Osteoblast (primary cell): ENCODE results near the gene TUBB2A. TPM values are rescaled to one million over a fixed set of nuclear protein-coding genes. Genes with fewer than 3 reads are reported as not detected.
"Not testable (repeated sequence)": the region's sequence is repeated elsewhere in the genome, so short reads cannot be mapped to it uniquely, and the experiment has no call there.

ENCODE experiments used
- DNase-seq: peaks from one replicate; pipeline ENCODE4 v3.0.0; 2011; ENCODE audit warnings: low spot score, mixed read lengths; ENCODE audit not compliant: insufficient read length; ENCODE audit errors: missing footprints
- H2AFZ ChIP-seq: 2 replicates; pipeline ENCODE4 v1.6.0; 2011; ENCODE audit warnings: mild to moderate bottlenecking, low read length
- H3K27ac ChIP-seq: 2 replicates; pipeline ENCODE4 v1.5.1; 2011; ENCODE audit warnings: mild to moderate bottlenecking, low read depth, low read length, moderate library complexity
- H3K27me3 ChIP-seq: 2 replicates; pipeline ENCODE4 v1.6.0; 2012; ENCODE audit warnings: mild to moderate bottlenecking, control low read depth, inconsistent platforms, low read length, moderate library complexity; ENCODE audit not compliant: insufficient read depth
- H3K36me3 ChIP-seq: 2 replicates; pipeline ENCODE4 v1.5.1; 2011; ENCODE audit warnings: mild to moderate bottlenecking, low read length, control low read depth, moderate library complexity; ENCODE audit not compliant: insufficient read depth
- H3K4me1 ChIP-seq: 2 replicates; pipeline ENCODE4 v1.5.1; 2011; ENCODE audit warnings: mild to moderate bottlenecking, low read length, control low read depth, moderate library complexity; ENCODE audit not compliant: insufficient read depth
- H3K4me2 ChIP-seq: 2 replicates; pipeline ENCODE4 v1.6.0; 2011; ENCODE audit warnings: mild to moderate bottlenecking, low read length; ENCODE audit not compliant: insufficient read depth
- H3K4me3 ChIP-seq: fragments of 200-600 bp; sonication (generic); 3 replicates; pipeline ENCODE4 v1.5.1; 2012; ENCODE audit warnings: mild to moderate bottlenecking, low read length, inconsistent platforms; ENCODE audit not compliant: insufficient read depth
- H3K79me2 ChIP-seq: 2 replicates; pipeline ENCODE4 v1.6.0; 2012; ENCODE audit warnings: mild to moderate bottlenecking, low read length, control low read depth, inconsistent platforms; ENCODE audit not compliant: insufficient read depth
- H3K9me3 ChIP-seq: 2 replicates; pipeline ENCODE4 v1.5.1; 2011; ENCODE audit warnings: low read depth, low read length, control low read depth
- H4K20me1 ChIP-seq: 2 replicates; pipeline ENCODE4 v1.6.0; 2012; ENCODE audit warnings: mild to moderate bottlenecking, low read length, control low read depth; ENCODE audit not compliant: insufficient read depth
- CTCF ChIP-seq: IDR thresholded peaks from 2 replicates; pipeline ENCODE4 v1.5.1; 2011; ENCODE audit warnings: mild to moderate bottlenecking, low read depth, low read length, moderate library complexity; ENCODE audit errors: extremely low read depth
- total RNA-seq: library from RNA; depleted of rRNA; stranded (reverse); fragments of >200 nt; gene quantifications from 2 replicates; pipeline ENCODE4 v1.2.3, GENCODE V29; 2012

The TUBB2A gene
- total RNA-seq, 1 donor, result 44.5 TPM

GRCh38 chr6:3176562-3177355, 19.4 kb upstream of the TUBB2A start:
- no peaks in the 10 kb centered on the region for H3K79me2 ChIP-seq
- DNase-seq, result peak; percentile 96
- H3K27ac ChIP-seq, result no peak overlapping the region
- TF ChIP-seq CTCF, result no peak
- no peaks in the 10 kb centered on the region for H3K36me3 ChIP-seq
- H3K9me3 ChIP-seq, result no peaks in the 10 kb centered on the region
- no peak overlapping the region for H3K4me2 ChIP-seq
- H3K27me3 ChIP-seq, result peaks cover 6% of the 10 kb centered on the region
- no peaks in the 10 kb centered on the region for H4K20me1 ChIP-seq
- no peak overlapping the region for H2AFZ ChIP-seq
- no peak overlapping the region for H3K4me3 ChIP-seq
- H3K4me1 ChIP-seq, result peaks cover 6% of the 10 kb centered on the region

- Histone ChIP-seq H3K9me3 (no peaks in the 10 kb centered on the region), H2AFZ (no peak overlapping the region), H3K27me3 (peaks cover 2% of the 10 kb centered on the region), H4K20me1 (no peaks in the 10 kb centered on the region), H3K4me2 (no peak overlapping the region), H3K27ac (no peak overlapping the region), H3K4me3 (no peak overlapping the region), H3K79me2 (no peaks in the 10 kb centered on the region), H3K4me1 (peaks cover 9% of the 10 kb centered on the region), H3K36me3 (no peaks in the 10 kb centered on the region)
- TF ChIP-seq CTCF, result no peak
- DNase-seq, result no peak
Observed at GRCh38 chr6:3175715-3176402, 18.5 kb upstream of the TUBB2A start.

- not testable (repeated sequence) for H3K9me3 ChIP-seq, DNase-seq, H3K4me1 ChIP-seq, H3K36me3 ChIP-seq, H3K27ac ChIP-seq, H2AFZ ChIP-seq, H3K27me3 ChIP-seq, H3K79me2 ChIP-seq, H3K4me2 ChIP-seq, H3K4me3 ChIP-seq, H4K20me1 ChIP-seq
Observed at GRCh38 chr6:3173636-3174089, 16.3 kb upstream of the TUBB2A start.

GRCh38 chr6:3172789-3173188, 15.4 kb upstream of the TUBB2A start:
- H3K4me3 ChIP-seq, H3K9me3 ChIP-seq, H3K4me1 ChIP-seq, H2AFZ ChIP-seq, DNase-seq, H3K79me2 ChIP-seq, H3K27me3 ChIP-seq, H3K36me3 ChIP-seq, H3K4me2 ChIP-seq, H4K20me1 ChIP-seq: not testable (repeated sequence)
- peak overlapping the region; percentile 82 for H3K27ac ChIP-seq

- not testable (repeated sequence) for H3K79me2 ChIP-seq, H3K27me3 ChIP-seq, DNase-seq, H3K9me3 ChIP-seq, H3K4me1 ChIP-seq, H3K4me3 ChIP-seq, H3K4me2 ChIP-seq, H4K20me1 ChIP-seq, H3K36me3 ChIP-seq
- peak overlapping the region; percentile 82 for H3K27ac ChIP-seq
- peak overlapping the region; percentile 29 for H2AFZ ChIP-seq
Observed at GRCh38 chr6:3171313-3172175, 14.2 kb upstream of the TUBB2A start.

- not testable (repeated sequence) for H3K9me3 ChIP-seq, DNase-seq, H3K27me3 ChIP-seq, H3K4me2 ChIP-seq, H3K4me3 ChIP-seq, H3K36me3 ChIP-seq, H2AFZ ChIP-seq, H3K79me2 ChIP-seq, H3K27ac ChIP-seq, H4K20me1 ChIP-seq
- H3K4me1 ChIP-seq, result peaks cover 19% of the 10 kb centered on the region
Observed at GRCh38 chr6:3170676-3171075, 13.3 kb upstream of the TUBB2A start.

- H3K4me1 ChIP-seq, result peaks cover 28% of the 10 kb centered on the region
- H3K9me3 ChIP-seq, H3K4me2 ChIP-seq, H3K79me2 ChIP-seq, H3K27me3 ChIP-seq, H2AFZ ChIP-seq, H3K36me3 ChIP-seq, H4K20me1 ChIP-seq, H3K4me3 ChIP-seq, H3K27ac ChIP-seq, DNase-seq: not testable (repeated sequence)
Observed at GRCh38 chr6:3168046-3168445, 10.7 kb upstream of the TUBB2A start.
